GM18867 (cell line): ENCODE results near the gene TPCN1.

ENCODE experiments used
- ATAC-seq: cut with Tn5 transposase; IDR thresholded peaks from one replicate; pipeline ENCODE4 v1.9.1; 2021; ENCODE audit warnings: mild to moderate bottlenecking, moderate library complexity; ENCODE audit not compliant: unreplicated experiment

TPCN1 gene

GRCh38 chr12:113332688-113333417 lies 111.6 kb downstream of the TPCN1 start:
- ATAC-seq = no peak

DNA sequence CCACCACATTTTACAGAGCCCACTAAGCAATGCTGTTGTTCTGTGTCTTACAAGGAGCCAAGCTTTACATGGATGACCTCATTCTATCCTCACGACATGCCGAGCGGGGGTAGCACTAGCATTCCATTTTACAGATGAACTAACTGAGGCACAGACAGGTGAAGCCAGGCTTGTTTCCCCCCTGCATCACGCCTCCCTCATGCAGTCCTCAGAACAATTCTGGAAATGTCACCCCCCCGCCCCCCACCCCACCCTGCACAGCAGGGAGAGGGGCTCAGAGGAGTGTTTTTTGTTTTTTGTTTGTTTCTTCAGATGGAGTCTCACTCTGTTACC lies 112.1 kb downstream of the TPCN1 start:
- ATAC-seq = no peak

GRCh38 chr12:113333877-113334785 lies 112.9 kb downstream of the TPCN1 start:
- ATAC-seq = peak; percentile 14

GRCh38 chr12:113334786-113335539 lies 113.7 kb downstream of the TPCN1 start, which contains the start of gene SLC8B1:
TSS of gene SLC8B1 (minus strand) at chr12:113335109. CDS start at chr12:113332878, 2,231 bp downstream.
- ATAC-seq = peak; percentile 95

GRCh38 chr12:113339540-113339939 lies 118.3 kb downstream of the TPCN1 start:
- no peak for ATAC-seq

- no peak for ATAC-seq
Measured at GRCh38 chr12:113340061-113340460, 118.8 kb downstream of the TPCN1 start.

DNA sequence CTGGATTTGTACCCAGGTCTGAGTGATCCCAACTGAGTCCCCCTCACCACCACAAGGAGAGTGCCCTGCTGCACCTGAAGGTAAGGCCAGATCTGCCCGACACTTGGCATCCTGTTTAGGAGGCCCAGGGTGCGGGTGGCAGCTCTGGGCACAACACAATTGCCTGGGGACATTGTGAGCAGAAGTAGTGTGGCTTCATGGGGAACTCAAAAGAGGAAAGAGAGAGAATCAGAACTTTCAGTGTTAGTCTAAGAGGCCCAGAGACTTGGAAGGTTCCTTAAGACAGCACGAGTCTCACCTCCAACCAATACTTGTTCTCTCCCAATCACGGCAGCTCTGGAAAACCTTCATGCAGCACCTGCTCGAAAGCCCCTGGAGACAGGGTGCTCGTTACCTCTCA lies 120.3 kb downstream of the TPCN1 start:
- no peak for ATAC-seq

DNA sequence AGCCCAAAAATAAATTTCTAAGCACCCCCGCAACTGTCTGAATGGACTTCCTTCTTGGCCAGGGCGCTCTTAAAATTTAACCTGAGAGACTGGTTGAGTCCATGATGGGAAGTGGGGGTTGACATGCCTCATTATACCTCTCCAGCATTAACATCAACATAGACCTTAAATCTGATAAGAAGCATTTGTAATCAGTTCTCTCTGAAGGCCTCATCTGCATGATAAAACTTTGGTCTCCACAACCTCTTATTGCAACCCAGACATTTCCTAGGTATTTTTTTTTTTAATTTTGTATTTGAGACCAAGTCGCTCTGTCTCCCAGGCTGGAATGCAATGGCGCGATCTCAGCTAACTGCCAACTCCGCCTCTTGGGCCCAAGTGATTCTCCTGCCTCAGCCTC lies 124.1 kb downstream of the TPCN1 start:
- ATAC-seq = no peak

DNA sequence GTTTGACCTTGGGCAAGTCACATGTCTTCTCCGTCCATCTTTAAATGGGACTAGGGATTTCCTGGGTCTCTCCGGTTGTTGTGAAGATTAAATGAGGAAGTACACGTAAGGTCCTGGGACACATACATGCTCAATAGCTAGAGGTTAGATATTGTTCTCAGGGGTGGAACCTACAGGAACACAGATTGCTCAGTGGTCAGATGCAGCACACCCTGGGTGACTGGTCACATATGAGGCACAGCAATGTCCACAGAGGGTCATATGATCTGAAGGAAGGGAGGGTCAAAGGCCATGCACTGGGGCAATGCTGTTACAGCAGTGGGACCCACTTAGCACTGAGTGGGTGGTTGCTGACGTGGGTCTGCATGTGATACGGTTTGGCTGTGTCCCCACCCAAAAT lies 125.1 kb downstream of the TPCN1 start:
- ATAC-seq = no peak

- no peak for ATAC-seq
Measured at GRCh38 chr12:113347107-113347506, 125.8 kb downstream of the TPCN1 start.

DNA sequence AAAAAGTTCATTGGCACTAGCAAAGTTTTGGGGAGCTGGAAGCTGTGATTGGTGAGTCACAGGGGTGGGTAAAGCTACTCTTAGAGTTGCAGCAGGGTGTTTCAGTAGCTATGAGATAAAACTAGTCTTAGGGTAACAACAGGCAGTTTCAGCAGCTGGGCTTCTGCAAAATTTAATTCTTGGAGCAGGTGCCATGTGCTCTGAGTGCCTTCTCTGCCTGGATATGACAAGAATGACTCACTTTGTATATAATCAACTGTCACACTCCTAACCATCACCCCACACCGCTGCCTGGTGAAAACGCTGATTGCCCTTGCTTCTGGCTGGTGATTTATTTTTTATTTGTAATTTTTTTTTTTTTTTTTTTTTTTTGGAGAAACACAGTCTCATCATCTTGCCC lies 126.6 kb downstream of the TPCN1 start:
- no peak for ATAC-seq
